GM12872 (cell line): ENCODE data around the gene HTATSF1.

Source experiments
- TF ChIP-seq, protein P1 (sequence below): IDR thresholded peaks from 3 replicates; pipeline ENCODE4 v1.5.1; 2011; ENCODE audit warnings: low read depth, mild to moderate bottlenecking, low read length, moderate library complexity; ENCODE audit not compliant: insufficient read depth

HTATSF1 gene

DNA sequence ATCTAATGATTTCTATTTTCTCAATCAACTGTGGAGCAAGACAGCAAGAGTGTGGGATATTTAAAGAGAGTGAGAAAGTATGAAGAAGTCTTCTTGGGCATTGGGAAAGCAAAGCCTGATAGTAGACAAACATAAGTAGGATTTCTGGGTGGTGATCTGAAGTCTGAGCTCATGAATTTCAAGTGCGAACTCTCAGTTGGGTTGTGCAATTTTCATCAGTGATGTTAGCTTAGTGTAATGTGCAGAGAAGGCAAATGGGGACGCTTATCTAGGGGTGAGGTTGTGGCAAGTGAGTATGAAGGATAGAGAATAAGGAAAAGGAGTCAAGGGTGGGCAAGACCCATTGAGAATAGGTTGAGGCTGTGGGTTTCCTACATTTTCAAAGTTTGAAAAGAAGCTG lies 58.3 kb downstream of the HTATSF1 start:
- TF ChIP-seq, protein P1, sequence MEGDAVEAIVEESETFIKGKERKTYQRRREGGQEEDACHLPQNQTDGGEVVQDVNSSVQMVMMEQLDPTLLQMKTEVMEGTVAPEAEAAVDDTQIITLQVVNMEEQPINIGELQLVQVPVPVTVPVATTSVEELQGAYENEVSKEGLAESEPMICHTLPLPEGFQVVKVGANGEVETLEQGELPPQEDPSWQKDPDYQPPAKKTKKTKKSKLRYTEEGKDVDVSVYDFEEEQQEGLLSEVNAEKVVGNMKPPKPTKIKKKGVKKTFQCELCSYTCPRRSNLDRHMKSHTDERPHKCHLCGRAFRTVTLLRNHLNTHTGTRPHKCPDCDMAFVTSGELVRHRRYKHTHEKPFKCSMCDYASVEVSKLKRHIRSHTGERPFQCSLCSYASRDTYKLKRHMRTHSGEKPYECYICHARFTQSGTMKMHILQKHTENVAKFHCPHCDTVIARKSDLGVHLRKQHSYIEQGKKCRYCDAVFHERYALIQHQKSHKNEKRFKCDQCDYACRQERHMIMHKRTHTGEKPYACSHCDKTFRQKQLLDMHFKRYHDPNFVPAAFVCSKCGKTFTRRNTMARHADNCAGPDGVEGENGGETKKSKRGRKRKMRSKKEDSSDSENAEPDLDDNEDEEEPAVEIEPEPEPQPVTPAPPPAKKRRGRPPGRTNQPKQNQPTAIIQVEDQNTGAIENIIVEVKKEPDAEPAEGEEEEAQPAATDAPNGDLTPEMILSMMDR = no peak
